Activated naive CD4-positive, alpha-beta T cell treated with anti-CD3 and anti-CD28 coated beads, Interleukin-2, amount 50 U/mL, for 24 hours (primary cell): Measurements from ENCODE around the gene PRKX.
"Not testable (repeated sequence)": the region's sequence is repeated elsewhere in the genome, so short reads cannot be mapped to it uniquely, and the experiment has no call there.

Experiments
- H3K27ac Mint-ChIP-seq: one replicate; pipeline ENCODE4 v1.8.0; 2021; ENCODE audit warnings: mild to moderate bottlenecking, mixed read lengths
- H3K27me3 Mint-ChIP-seq: one replicate; pipeline ENCODE4 v1.8.0; 2021; ENCODE audit warnings: mixed read lengths
- H3K36me3 Mint-ChIP-seq: one replicate; pipeline ENCODE4 v1.8.0; 2021; ENCODE audit warnings: mixed read lengths
- H3K4me1 Mint-ChIP-seq: one replicate; pipeline ENCODE4 v1.8.0; 2021; ENCODE audit warnings: mixed read lengths
- H3K4me3 Mint-ChIP-seq: one replicate; pipeline ENCODE4 v1.8.0; 2021; ENCODE audit warnings: mild to moderate bottlenecking, mixed read lengths
- H3K9me3 Mint-ChIP-seq: one replicate; pipeline ENCODE4 v1.8.0; 2021; ENCODE audit warnings: mixed read lengths

Gene PRKX

DNA sequence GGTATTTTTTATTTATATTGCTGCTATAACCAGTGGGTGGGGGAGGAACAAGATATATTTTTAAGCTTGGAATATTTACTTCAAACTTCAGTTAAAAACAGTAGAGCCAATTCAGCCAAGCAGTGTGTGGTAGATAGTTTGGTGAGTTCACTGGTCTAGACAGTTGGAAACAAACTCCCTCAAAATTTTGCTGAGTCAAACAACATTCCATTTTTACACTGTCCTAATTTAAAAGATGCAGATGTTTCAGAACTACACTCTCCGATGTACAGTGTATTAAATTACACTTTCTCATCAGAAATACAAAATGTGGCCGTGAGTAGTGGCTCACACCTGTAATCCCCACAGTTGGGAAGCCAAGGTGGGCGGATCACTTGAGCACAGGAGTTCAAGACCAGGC is 23.3 kb downstream of the PRKX start:
- no peak overlapping the region for H3K27ac Mint-ChIP-seq
- H3K27me3 Mint-ChIP-seq: no peaks in the 10 kb centered on the region
- no peaks in the 10 kb centered on the region for H3K9me3 Mint-ChIP-seq
- H3K36me3 Mint-ChIP-seq: no peaks in the 10 kb centered on the region
- no peak overlapping the region for H3K4me3 Mint-ChIP-seq
- peaks cover 25% of the 10 kb centered on the region for H3K4me1 Mint-ChIP-seq

DNA sequence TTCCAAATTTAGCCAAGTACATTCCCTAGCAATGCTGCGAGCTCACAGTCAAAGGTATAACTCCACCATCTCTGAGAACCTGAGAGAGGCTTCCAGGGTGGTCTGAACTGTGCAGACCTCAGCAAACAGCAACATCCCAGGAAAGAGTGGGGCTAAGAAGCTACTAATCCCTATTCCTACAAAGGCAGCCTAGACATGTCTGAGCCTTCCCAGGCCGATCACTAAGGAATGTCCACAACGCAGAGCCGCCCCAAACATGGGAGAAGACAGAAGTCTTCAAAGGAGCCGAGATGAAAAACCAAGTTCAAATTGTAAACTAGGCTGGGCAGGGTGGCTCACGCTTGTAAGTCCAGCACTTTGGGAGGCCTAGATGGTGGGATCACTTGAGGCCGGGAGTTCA is 30.2 kb downstream of the PRKX start:
- peaks cover 25% of the 10 kb centered on the region for H3K4me1 Mint-ChIP-seq
- not testable (repeated sequence) for H3K4me3 Mint-ChIP-seq, H3K27ac Mint-ChIP-seq, H3K27me3 Mint-ChIP-seq, H3K36me3 Mint-ChIP-seq, H3K9me3 Mint-ChIP-seq

DNA sequence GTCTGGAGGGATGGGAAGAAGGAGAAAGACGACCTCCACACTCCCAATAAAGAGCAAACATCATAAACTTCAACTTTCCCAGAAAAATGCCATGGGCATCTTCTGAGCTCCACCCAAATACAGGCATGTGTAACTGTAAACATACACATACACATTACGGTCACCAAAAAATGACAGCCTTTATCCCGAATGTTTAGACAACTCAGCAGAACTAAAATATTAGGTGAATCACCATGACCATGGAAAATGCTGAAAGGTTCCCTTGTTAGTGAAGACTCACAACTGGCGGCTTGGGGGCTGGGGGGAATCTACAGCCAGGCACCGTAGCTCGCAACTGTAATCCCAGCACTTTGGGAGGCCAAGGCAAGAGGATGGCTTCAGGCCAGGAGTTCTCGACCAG is 33.0 kb downstream of the PRKX start:
- H3K4me1 Mint-ChIP-seq: peaks cover 26% of the 10 kb centered on the region

DNA sequence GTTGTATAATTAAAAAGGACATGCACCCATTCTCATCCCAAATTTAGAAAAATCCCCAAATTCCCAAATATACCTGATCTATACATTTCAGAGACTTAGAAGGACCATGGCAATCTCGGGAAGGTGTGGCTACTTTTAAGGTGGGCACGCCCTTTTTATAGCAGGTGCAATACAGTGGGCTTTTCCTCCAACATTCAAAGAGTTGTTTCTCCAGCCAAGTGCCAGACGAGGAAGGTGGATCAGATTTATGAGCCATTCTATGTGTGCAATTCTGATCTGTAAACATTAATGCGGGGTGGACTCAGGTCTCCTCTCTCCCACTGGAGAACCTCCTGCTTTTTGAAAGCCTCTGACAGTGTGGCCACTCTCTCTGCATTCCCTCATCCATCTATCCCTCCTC is 33.8 kb downstream of the PRKX start:
- Mint-ChIP-seq H3K9me3 (no peaks in the 10 kb centered on the region), H3K4me1 (peaks cover 21% of the 10 kb centered on the region), H3K27me3 (no peaks in the 10 kb centered on the region), H3K27ac (no peak overlapping the region), H3K36me3 (no peaks in the 10 kb centered on the region), H3K4me3 (no peak overlapping the region)

More for the DNA sequence above, 33.0 kb downstream of the PRKX start:
- Mint-ChIP-seq H3K27me3 (no peaks in the 10 kb centered on the region), H3K27ac (no peak overlapping the region), H3K9me3 (no peaks in the 10 kb centered on the region), H3K36me3 (no peaks in the 10 kb centered on the region), H3K4me3 (no peak overlapping the region)

DNA sequence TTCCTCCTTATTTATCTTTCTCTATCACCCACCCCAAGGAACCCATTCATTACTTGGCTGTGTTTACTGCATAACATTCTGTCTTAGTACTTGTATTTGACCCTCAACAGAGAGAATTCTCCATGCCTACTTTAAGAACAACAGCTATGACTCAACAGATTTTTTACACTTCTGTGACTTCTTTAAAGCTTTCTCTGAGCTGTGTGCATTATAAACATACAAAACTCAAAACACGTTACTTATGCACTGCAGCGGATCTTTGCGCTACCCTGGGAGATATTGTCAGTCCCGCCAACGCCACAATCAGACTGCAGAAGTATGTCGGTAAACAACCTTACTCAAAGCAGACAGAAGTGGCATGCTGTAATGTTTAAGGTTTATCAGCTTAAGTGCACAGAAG is 35.1 kb downstream of the PRKX start:
- Mint-ChIP-seq H3K36me3 (no peaks in the 10 kb centered on the region), H3K9me3 (no peaks in the 10 kb centered on the region), H3K27me3 (no peaks in the 10 kb centered on the region), H3K4me3 (no peak overlapping the region), H3K4me1 (peaks cover 21% of the 10 kb centered on the region), H3K27ac (peak overlapping the region; percentile 35)

DNA sequence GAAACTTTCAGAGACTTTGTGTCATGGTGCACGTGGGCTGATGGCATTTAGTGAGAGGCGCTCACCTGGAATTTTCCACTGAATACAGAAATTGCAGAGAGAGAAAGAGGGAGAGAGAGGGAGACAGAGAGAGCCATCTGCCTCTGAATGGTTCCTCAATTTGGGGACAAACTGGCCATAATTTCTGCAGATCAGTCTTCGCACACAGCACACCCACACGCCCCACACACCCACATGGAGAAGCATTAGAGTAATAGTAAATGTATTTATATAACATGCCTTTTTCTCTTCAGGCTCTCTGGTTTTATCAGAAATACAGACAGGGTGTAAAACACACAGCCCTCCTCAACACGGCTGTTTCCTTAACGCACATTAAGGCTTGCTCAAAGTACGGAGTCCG is 38.6 kb downstream of the PRKX start:
- no peaks in the 10 kb centered on the region for H3K27me3 Mint-ChIP-seq
- H3K4me3 Mint-ChIP-seq: no peak overlapping the region
- H3K36me3 Mint-ChIP-seq: peaks cover 6% of the 10 kb centered on the region
- H3K4me1 Mint-ChIP-seq: peaks cover 19% of the 10 kb centered on the region
- H3K27ac Mint-ChIP-seq: peak overlapping the region; percentile 46
- no peaks in the 10 kb centered on the region for H3K9me3 Mint-ChIP-seq

DNA sequence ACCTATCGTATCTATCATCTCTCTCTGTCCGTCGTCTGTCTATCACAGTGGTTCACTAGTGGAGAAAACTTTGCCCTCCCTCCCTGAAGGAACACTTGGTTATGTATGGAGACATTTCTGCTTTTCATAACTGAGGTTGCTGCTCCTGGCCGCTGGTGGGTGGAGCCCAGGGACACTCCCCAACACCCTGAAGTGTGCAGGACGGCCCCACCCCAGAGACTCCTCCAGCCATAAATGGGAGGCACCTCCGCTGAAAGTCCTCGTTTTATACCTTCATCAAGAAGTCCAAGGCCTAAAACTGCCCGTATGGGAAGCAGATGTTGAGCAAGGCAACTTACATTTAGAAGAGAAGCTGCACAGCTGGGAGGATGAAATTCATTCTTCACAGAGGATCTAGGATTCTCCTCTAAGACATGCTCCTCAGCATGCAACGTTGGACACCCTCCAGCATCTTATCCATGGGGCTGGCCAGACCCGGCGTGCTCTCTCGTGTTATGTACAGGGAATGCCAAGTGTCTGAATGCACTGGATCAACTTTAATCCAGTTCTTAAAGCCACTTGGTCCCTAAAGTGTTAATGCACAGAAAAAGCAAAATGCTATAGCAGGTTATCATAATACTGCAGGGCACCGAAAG is 43.5 kb downstream of the PRKX start:
- peaks cover 6% of the 10 kb centered on the region for H3K36me3 Mint-ChIP-seq

DNA sequence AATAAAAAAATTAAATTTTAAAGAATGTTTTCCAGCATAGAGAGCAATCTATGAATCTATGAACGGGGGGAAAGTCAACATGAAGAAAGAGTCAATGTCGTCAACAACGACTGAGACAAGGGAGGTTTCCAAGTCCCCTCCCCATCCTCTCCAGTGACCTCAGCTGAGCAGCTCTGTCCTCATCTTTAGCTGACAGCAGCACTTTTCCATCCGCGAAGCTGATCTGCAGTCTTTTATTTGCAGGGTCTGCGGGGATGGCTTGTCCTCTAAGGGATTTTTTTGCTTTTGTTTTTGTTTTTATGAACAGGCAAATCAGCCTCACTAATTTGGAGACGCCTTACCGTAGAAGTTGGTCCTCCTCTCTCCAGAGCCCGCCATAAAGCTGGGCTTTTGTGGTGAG is 46.5 kb downstream of the PRKX start:
- Mint-ChIP-seq H3K9me3 (no peaks in the 10 kb centered on the region), H3K4me3 (no peak overlapping the region), H3K4me1 (no peaks in the 10 kb centered on the region), H3K36me3 (no peaks in the 10 kb centered on the region), H3K27me3 (no peaks in the 10 kb centered on the region), H3K27ac (no peak overlapping the region)

More for the DNA sequence above, 43.5 kb downstream of the PRKX start:
- no peaks in the 10 kb centered on the region for H3K27me3 Mint-ChIP-seq
- H3K9me3 Mint-ChIP-seq: no peaks in the 10 kb centered on the region
- no peaks in the 10 kb centered on the region for H3K4me1 Mint-ChIP-seq
- H3K4me3 Mint-ChIP-seq: no peak overlapping the region
- no peak overlapping the region for H3K27ac Mint-ChIP-seq

DNA sequence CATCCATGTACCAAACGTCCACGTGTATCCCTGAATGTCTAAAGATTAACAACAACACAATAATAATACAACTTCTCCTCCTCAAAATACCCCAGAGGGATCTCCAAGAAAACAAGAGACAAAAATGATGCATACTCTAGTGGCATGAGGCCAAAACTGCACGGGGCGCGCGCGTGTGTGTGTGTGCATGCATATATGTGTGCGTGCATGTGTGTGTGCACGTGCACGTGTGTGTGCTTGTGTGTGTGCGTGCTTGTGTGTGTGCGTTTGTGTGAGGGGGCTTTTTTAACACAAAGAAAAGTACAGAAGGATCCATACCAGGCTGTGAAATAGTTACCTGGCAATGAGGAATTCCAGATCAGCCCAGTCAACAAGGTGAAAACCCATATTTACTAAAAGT is 48.5 kb downstream of the PRKX start:
- no peaks in the 10 kb centered on the region for H3K4me1 Mint-ChIP-seq
- no peaks in the 10 kb centered on the region for H3K27me3 Mint-ChIP-seq
- no peak overlapping the region for H3K4me3 Mint-ChIP-seq
- H3K9me3 Mint-ChIP-seq: no peaks in the 10 kb centered on the region
- H3K27ac Mint-ChIP-seq: no peak overlapping the region
- H3K36me3 Mint-ChIP-seq: no peaks in the 10 kb centered on the region

DNA sequence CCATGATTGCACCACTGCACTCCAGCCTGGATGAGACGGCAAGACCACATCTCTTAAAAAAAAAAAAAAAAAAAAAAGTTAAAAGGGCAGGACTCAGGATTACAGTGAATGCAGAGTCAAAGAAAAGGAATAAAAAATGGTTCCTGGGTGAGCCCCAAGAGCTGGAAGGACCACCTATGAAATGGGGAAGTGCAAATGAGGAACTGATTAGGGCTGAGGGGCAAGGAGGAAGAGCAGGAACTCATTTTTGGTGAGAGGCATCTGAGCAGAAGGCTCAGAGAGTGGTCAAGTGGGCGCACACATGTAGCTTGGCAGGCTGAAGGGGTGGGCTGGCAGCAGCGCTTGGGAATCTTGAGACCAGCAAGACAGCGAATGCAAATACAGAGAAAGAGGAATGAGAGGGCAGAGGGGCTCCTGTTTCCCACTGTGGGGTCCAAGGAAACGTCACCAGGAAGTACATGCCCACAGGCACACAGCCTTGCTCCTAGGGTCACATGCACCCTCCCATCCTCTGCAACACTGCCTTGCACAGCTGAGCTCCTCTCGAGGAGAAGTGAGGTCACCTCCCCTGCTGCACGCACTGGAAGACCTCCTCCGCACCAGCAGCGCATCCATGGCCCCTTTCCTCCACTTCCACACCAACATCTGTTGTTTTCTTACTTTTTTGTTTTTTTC is 49.7 kb downstream of the PRKX start:
- H3K27ac Mint-ChIP-seq: peak overlapping the region; percentile 43
- not testable (repeated sequence) for H3K4me1 Mint-ChIP-seq, H3K36me3 Mint-ChIP-seq, H3K27me3 Mint-ChIP-seq, H3K9me3 Mint-ChIP-seq, H3K4me3 Mint-ChIP-seq

DNA sequence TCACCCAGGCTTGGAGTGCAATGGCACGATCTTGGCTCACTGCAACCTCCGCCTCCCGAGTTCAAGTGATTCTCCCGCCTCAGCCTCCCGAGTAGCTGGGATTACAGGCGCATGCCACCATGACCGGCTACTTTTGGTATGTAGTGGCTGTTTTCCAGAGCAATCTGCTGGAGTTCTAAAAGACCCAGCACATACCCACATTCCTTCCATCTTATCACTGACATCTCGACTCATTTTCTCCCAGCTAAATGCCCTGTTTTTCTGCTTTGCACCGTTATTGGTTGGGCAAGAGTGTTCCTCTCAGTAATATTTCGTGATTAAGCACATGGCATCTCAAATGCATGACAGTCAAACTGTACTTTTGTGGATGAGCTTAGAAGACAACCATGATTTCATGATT is 53.7 kb downstream of the PRKX start:
- Mint-ChIP-seq H3K9me3 (no peaks in the 10 kb centered on the region), H3K27me3 (no peaks in the 10 kb centered on the region), H3K36me3 (no peaks in the 10 kb centered on the region), H3K4me1 (no peaks in the 10 kb centered on the region), H3K27ac (no peak overlapping the region), H3K4me3 (no peak overlapping the region)

DNA sequence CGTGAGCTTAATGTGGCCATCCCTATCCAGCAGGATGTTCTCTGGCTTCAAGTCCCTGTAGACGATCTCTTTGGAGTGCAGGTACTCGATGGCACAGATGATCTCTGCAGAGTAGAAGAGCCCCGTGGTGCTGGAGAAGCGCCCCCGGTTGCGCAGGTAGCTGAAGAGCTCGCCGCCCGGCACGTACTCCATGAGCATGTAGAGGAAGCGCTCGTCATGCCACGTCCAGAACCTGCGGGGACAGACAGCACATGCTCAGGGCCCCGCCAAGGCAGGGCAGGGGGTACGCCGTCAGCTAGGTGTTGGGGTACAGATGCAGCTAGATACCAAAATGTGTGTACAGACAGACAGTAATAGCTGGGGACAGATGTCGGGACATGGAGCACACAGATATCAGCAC is 58.3 kb downstream of the PRKX start:
- no peak overlapping the region for H3K27ac Mint-ChIP-seq
- no peaks in the 10 kb centered on the region for H3K9me3 Mint-ChIP-seq

DNA sequence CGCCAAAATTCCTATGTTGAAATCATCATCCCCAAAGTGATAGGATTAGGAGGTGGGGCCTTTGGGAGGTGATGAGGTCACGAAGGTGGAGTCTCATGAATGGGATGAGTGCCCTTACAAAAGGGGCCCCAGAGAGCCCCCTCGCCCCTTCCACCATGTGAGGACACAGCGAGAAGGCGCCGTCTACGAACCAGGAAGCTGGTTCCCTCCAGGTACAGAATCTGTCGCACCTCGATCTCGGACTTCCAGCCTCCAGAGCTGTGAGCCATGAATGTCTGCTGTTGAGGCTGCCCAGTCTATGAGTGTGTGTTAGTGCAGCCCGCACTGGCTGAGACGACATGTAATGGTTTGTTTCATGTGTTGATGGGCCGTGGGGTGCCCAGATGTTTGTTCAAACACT is 60.3 kb downstream of the PRKX start:
- Mint-ChIP-seq H3K27ac (no peak overlapping the region), H3K4me1 (no peaks in the 10 kb centered on the region), H3K36me3 (peaks cover 5% of the 10 kb centered on the region), H3K27me3 (no peaks in the 10 kb centered on the region), H3K9me3 (no peaks in the 10 kb centered on the region), H3K4me3 (no peak overlapping the region)

More for the DNA sequence above, 58.3 kb downstream of the PRKX start:
- H3K4me1 Mint-ChIP-seq: no peaks in the 10 kb centered on the region
- H3K4me3 Mint-ChIP-seq: no peak overlapping the region
- H3K36me3 Mint-ChIP-seq: no peaks in the 10 kb centered on the region
- H3K27me3 Mint-ChIP-seq: no peaks in the 10 kb centered on the region

DNA sequence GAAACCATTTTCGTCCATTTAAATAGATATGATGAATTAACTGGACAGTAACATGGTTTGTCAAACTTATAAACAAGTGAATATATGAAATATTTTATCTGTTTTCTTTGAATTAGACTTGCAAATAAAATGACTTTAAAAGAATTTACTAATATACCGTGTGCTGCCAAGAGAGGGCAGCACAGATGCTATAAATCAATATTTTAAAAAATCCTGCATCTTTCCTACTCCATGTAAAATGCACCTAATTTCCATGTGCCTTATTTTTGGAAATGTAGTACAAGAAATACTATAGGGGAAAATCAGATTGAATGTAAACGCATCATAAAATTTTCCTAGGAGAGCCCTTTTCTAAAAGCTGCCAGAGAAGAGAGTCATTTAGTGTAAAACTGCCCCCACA is 62.2 kb downstream of the PRKX start:
- no peaks in the 10 kb centered on the region for H3K4me1 Mint-ChIP-seq
- H3K36me3 Mint-ChIP-seq: peaks cover 5% of the 10 kb centered on the region
- no peaks in the 10 kb centered on the region for H3K27me3 Mint-ChIP-seq
- no peaks in the 10 kb centered on the region for H3K9me3 Mint-ChIP-seq
- no peak overlapping the region for H3K27ac Mint-ChIP-seq
- no peak overlapping the region for H3K4me3 Mint-ChIP-seq

DNA sequence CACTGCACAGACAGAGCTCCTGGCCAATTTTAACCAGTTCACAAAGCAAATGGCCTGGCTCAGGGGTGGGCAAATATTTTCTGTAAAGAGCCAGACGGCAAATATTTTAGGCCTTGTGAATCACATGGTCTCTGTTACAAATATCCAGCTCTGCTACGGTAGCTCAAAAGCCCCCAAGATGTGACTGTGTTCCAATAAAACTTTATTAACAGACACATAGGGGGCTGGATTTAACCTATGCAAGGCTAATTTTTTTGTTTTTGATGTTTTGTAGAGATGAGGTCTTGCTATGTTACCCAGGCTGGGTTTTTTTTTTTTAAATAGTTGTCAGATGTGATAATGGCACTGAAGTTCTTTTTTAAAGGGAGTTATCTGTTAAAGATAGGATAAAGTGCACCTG is 65.4 kb downstream of the PRKX start:
- H3K4me1 Mint-ChIP-seq: no peaks in the 10 kb centered on the region
- H3K36me3 Mint-ChIP-seq: peaks cover 6% of the 10 kb centered on the region

DNA sequence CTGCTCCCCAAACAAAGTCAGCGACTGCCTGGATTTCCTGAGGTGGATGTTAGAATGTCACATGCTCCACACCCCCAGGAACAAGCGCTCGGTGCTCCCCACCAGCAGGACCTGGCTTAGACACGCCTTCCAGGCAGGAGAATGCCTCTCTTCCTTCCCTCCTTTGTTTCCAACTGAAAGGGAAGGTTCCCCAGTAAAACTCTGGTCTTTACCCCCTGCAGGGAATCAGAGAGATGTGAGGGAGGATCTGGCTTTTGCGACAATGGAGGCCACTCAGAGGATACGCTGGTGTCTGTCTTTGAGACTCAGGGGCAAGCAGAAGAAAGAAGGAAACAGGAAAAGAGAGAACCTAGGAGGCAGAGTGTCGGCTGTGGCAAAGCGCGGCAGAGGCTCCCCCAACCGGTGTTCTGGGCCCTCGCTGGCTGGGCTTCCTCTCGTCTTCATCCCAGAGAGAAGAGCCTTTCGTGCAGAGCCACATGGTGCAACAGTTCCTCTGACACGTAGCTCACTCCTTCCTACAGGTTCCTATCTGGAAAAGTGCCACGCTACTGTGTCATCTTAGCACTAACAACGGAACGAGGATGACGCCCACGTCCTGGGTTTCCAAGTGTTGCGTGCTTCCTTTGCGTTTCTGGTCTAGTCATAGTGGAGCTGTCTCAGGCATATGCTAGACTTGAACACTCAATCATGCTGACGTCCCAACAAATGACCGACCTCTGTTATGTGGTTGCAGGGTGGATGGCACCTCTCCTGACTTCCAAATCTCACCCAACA is 73.4 kb downstream of the PRKX start:
- H3K36me3 Mint-ChIP-seq, H3K4me3 Mint-ChIP-seq, H3K9me3 Mint-ChIP-seq, H3K27ac Mint-ChIP-seq, H3K4me1 Mint-ChIP-seq, H3K27me3 Mint-ChIP-seq: not testable (repeated sequence)

More for the DNA sequence above, 65.4 kb downstream of the PRKX start:
- H3K4me3 Mint-ChIP-seq: no peak overlapping the region
- no peaks in the 10 kb centered on the region for H3K9me3 Mint-ChIP-seq
- H3K27ac Mint-ChIP-seq: no peak overlapping the region
- no peaks in the 10 kb centered on the region for H3K27me3 Mint-ChIP-seq
